ENCODE results near the gene SAMSN1.

DNA sequence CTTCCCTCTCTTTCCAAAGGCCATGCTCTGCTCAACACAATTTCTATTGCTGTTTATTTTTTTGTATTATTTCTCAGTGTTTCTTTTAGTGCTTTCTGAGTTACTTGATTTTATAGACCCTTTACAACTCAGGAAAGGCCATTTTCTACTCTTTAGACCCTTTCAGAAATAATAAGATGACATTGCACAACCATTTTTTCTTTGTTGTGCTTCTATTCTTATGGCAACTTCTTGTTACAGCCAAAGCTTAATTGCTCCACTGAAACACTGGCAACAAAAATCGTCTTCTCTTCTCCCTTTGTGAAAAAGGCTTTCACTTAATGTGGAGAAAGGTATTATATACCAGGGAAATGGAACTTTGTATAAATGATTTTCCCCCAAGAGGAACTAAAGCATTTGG is 39.0 kb upstream of the SAMSN1 start:
- TF ChIP-seq ZC3H4 (CRISPR knock-in tag; IDR thresholded peaks at IDR 0.05; ENCODE audit: borderline replicate concordance) = no peak
- TF ChIP-seq, protein P1, sequence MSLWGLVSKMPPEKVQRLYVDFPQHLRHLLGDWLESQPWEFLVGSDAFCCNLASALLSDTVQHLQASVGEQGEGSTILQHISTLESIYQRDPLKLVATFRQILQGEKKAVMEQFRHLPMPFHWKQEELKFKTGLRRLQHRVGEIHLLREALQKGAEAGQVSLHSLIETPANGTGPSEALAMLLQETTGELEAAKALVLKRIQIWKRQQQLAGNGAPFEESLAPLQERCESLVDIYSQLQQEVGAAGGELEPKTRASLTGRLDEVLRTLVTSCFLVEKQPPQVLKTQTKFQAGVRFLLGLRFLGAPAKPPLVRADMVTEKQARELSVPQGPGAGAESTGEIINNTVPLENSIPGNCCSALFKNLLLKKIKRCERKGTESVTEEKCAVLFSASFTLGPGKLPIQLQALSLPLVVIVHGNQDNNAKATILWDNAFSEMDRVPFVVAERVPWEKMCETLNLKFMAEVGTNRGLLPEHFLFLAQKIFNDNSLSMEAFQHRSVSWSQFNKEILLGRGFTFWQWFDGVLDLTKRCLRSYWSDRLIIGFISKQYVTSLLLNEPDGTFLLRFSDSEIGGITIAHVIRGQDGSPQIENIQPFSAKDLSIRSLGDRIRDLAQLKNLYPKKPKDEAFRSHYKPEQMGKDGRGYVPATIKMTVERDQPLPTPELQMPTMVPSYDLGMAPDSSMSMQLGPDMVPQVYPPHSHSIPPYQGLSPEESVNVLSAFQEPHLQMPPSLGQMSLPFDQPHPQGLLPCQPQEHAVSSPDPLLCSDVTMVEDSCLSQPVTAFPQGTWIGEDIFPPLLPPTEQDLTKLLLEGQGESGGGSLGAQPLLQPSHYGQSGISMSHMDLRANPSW (CRISPR knock-in tag; IDR thresholded peaks at IDR 0.05) = no peak
- TF ChIP-seq POLR3A (IDR thresholded peaks at IDR 0.05; ENCODE audit: borderline replicate concordance, extremely low read depth, insufficient read depth, insufficient read length) = no peak
- TF ChIP-seq, protein P2, sequence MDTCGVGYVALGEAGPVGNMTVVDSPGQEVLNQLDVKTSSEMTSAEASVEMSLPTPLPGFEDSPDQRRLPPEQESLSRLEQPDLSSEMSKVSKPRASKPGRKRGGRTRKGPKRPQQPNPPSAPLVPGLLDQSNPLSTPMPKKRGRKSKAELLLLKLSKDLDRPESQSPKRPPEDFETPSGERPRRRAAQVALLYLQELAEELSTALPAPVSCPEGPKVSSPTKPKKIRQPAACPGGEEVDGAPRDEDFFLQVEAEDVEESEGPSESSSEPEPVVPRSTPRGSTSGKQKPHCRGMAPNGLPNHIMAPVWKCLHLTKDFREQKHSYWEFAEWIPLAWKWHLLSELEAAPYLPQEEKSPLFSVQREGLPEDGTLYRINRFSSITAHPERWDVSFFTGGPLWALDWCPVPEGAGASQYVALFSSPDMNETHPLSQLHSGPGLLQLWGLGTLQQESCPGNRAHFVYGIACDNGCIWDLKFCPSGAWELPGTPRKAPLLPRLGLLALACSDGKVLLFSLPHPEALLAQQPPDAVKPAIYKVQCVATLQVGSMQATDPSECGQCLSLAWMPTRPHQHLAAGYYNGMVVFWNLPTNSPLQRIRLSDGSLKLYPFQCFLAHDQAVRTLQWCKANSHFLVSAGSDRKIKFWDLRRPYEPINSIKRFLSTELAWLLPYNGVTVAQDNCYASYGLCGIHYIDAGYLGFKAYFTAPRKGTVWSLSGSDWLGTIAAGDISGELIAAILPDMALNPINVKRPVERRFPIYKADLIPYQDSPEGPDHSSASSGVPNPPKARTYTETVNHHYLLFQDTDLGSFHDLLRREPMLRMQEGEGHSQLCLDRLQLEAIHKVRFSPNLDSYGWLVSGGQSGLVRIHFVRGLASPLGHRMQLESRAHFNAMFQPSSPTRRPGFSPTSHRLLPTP (IDR thresholded peaks at IDR 0.05; ENCODE audit: borderline replicate concordance, extremely low read depth, insufficient read length) = no peak
- TF ChIP-seq, protein P3, sequence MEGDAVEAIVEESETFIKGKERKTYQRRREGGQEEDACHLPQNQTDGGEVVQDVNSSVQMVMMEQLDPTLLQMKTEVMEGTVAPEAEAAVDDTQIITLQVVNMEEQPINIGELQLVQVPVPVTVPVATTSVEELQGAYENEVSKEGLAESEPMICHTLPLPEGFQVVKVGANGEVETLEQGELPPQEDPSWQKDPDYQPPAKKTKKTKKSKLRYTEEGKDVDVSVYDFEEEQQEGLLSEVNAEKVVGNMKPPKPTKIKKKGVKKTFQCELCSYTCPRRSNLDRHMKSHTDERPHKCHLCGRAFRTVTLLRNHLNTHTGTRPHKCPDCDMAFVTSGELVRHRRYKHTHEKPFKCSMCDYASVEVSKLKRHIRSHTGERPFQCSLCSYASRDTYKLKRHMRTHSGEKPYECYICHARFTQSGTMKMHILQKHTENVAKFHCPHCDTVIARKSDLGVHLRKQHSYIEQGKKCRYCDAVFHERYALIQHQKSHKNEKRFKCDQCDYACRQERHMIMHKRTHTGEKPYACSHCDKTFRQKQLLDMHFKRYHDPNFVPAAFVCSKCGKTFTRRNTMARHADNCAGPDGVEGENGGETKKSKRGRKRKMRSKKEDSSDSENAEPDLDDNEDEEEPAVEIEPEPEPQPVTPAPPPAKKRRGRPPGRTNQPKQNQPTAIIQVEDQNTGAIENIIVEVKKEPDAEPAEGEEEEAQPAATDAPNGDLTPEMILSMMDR (IDR thresholded peaks at IDR 0.05 in 2 of 3, conservative IDR thresholded peaks at IDR 0.05 in 1 of 3; ENCODE audit: insufficient read depth in 2 of 3, low read depth in 1 of 3, low read length in 3 of 3) = no peak
- no peak for TF ChIP-seq EZH2 (IDR thresholded peaks at IDR 0.05; ENCODE audit: borderline replicate concordance, low read depth, low read length)
- TF ChIP-seq IRF2 (CRISPR knock-in tag; IDR thresholded peaks at IDR 0.05) = no peak
- TF ChIP-seq BRD4 (IDR thresholded peaks at IDR 0.05) = no peak
- no peak for TF ChIP-seq TBL1XR1 (IDR thresholded peaks at IDR 0.05; ENCODE audit: low read length in 2 of 2)

All from K562 (cell line).